DMS53 treated with DMSO at 0.1 percent for 48 hours (cell line): ENCODE results near the gene MAB21L4.

Source experiments
- DNase-seq: peaks from one replicate; lab custom pipeline; 2025; ENCODE audit not compliant: unreplicated experiment; lab: John Stamatoyannopoulos, UW

Gene MAB21L4

DNA sequence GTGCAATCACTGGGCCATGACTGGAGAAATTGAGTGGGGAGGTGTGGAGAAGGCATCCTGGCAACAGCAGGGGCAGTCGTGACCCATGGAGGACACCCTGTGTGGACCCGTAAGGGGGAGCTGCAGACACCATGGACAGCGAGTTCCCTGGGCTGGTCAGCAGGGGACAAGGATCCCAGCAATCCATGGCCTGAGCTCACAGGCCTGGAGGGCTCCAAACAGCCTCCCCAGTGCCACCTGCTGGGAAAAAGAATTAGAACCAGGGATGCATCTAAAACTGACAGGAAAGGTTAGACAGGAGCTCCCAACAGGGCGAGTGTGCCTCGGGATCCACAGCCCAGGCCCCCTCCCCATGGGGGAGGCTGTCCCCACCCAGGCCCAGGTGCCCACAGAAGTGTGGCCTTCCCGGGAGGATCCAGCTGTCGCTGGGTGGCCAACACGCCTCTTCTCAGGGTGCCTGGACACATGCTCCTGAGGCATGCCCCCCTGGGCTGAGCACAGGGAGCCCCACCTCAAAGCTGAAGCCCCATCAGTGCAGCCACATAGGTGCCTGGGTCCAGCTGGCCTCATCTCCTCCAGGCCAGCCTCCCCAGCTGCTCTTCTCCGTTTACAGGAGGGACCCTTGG, 55.4 kb downstream of the MAB21L4 start:
- DNase-seq, result peak; percentile 50

DNA sequence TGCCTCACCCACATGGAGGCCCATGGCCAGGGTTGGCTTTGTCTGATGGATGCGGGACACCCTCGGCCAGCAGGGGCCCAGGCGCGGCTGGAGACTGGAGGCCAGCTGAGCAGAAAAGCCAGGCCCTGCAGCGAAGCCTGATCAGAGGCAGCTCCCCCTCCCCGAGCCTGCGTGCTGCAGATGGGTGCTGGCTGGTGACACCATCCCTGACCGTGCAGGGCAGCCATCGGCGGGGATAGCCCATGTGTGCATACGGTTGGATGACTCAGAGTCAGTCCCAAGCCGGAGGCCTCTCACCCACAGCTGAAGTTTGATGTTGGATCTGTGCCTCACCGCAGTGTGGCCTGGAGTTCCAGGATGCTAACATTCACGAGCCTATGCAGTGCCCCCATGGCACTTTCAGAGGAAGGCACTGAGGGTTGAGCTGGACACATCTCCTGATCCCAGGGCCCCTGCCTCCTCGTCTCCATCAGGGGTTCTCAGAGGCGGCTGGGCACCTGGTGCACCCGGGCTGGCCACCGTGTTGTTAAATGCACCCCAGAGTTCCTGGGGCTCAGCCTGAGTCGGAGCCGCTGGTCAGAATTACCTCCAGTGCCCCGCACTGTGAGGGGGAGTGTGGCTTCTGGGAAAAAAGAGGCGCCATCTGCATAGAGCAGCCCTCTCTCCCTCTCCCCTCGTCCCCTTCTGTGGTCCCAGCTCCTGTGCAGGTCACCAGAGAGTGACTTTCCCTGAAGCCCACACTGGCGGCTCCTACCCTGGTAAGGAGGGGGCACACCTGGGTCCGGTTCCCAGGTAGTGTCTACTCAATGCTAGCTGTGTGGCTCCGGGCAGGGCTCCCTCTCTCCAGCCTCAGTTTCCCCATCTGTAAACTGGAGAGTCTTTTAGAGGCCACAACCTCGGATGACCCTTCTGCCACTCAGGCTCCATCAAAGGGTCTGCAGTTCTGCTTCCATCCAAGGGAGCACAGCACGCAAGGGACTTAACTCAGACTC, 56.5 kb downstream of the MAB21L4 start:
- DNase-seq, result no peak

DNA sequence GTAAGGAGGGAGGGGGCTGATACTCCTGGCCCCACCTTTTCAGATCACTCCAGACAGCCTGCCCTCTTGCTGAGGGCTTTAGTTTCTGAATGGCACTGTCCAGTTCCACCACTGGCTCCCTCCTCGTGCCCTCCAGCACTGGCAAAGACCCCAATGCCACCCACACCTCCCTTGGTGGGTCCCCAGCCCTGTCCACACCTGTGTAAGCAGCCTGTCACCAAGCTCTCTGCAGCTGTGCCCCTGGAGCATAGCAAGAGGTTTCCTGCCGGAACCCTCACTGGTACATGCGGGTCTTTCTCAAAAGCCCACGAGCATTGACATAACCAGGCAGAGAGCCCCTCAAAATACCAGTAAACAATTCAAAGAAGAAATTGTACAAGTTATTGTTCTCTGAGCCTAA, 58.3 kb downstream of the MAB21L4 start:
- DNase-seq, result no peak

GRCh38 chr2:240836781-240837467, 59.0 kb downstream of the MAB21L4 start:
- no peak for DNase-seq
